MM.1S (cell line): ENCODE results near the gene PHB1.

Source experiments
- DNase-seq: peaks from one replicate; pipeline ENCODE4 v3.0.0-alpha.2; 2015
- H2AFZ ChIP-seq: fragments of 300-600 bp; sonication (generic); 2 replicates; pipeline ENCODE4 v1.6.0; 2016; ENCODE audit warnings: antibody characterized with exemption, low read length
- H3F3A ChIP-seq: fragments of 300-600 bp; sonication (generic); 2 replicates; pipeline ENCODE4 v1.6.1; 2016; ENCODE audit warnings: mild to moderate bottlenecking, antibody characterized with exemption, low read length, moderate library complexity, mixed read lengths; ENCODE audit not compliant: insufficient read depth
- H3K27ac ChIP-seq: fragments of 300-600 bp; sonication (generic); 2 replicates; pipeline ENCODE4 v1.5.1; 2016; ENCODE audit warnings: mild to moderate bottlenecking, low read length
- H3K27me3 ChIP-seq: fragments of 300-600 bp; sonication (generic); replicated peaks from 2 replicates; pipeline ENCODE4 v1.6.0; 2016; ENCODE audit warnings: low read length; ENCODE audit not compliant: insufficient read depth
- H3K36me3 ChIP-seq: fragments of 300-600 bp; sonication (generic); replicated peaks from 2 replicates; pipeline ENCODE4 v1.6.1; 2016; ENCODE audit warnings: mild to moderate bottlenecking, low read length, mixed read lengths; ENCODE audit not compliant: insufficient read depth
- H3K4me1 ChIP-seq: fragments of 300-600 bp; sonication (generic); 2 replicates; pipeline ENCODE4 v1.6.1; 2016; ENCODE audit warnings: low read length, mixed read lengths
- H3K4me2 ChIP-seq: fragments of 300-600 bp; sonication (generic); 2 replicates; pipeline ENCODE4 v1.6.0; 2016; ENCODE audit warnings: low read depth, low read length
- H3K4me3 ChIP-seq: fragments of 300-600 bp; sonication (generic); 2 replicates; pipeline ENCODE4 v1.5.1; 2016; ENCODE audit warnings: low read length, mixed read lengths
- H3K79me2 ChIP-seq: fragments of 300-600 bp; sonication (generic); 2 replicates; pipeline ENCODE4 v1.6.1; 2016; ENCODE audit warnings: mixed run types, low read length, mixed read lengths
- H3K9ac ChIP-seq: fragments of 300-600 bp; sonication (generic); 2 replicates; pipeline ENCODE4 v1.6.1; 2016; ENCODE audit warnings: low read length, mixed read lengths
- H3K9me2 ChIP-seq: fragments of 300-600 bp; sonication (generic); replicated peaks from 2 replicates; pipeline ENCODE4 v1.6.1; 2016; ENCODE audit warnings: mild to moderate bottlenecking, low read length, mixed read lengths; ENCODE audit not compliant: insufficient read depth
- H3K9me3 ChIP-seq: fragments of 300-600 bp; sonication (generic); replicated peaks from 2 replicates; pipeline ENCODE4 v1.6.1; 2016; ENCODE audit warnings: mild to moderate bottlenecking, low read length, mixed read lengths; ENCODE audit not compliant: insufficient read depth
- H4K20me1 ChIP-seq: fragments of 300-600 bp; sonication (generic); 2 replicates; pipeline ENCODE4 v1.6.1; 2016; ENCODE audit warnings: mild to moderate bottlenecking, low read length, moderate library complexity, mixed read lengths; ENCODE audit not compliant: insufficient read depth
- CTCF ChIP-seq: fragments of 300-600 bp; sonication (generic); IDR thresholded peaks from 2 replicates; pipeline ENCODE4 v1.5.1; 2016; ENCODE audit warnings: antibody characterized with exemption, low read length, mixed read lengths
- EZH2 ChIP-seq: fragments of 300-600 bp; sonication (generic); optimal IDR thresholded peaks from 2 replicates; pipeline ENCODE3; 2017; ENCODE audit warnings: low read depth, mild to moderate bottlenecking, antibody characterized with exemption, low read length, mixed read lengths
- EZH2phosphoT487 ChIP-seq: fragments of 300-600 bp; sonication (generic); IDR thresholded peaks from 2 replicates; pipeline ENCODE4 v1.6.1; 2018; ENCODE audit warnings: antibody characterized with exemption, low read length

PHB1 gene

DNA sequence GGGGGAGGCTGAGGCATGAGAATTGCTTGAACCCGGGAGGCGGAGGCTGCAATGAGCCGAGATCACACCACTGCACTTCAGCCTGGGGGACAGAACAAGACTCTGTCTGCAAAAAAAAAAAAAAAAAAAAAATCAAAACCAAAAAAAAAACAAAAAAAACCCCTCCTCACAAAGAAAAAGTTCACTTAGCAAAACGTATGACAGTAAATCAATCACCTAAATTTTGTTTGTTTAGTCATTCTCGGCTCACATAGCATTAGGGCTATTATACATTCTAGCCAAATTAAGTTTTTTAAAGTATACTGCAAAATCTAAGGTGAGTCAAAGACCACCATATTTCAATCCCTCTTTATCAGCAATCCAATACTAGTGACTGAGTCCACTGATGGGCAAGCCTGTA, 58.4 kb downstream of the PHB1 start:
- Histone ChIP-seq H3K9ac (no peak overlapping the region), H4K20me1 (no peaks in the 10 kb centered on the region; the same call in 1 of the 2 replicates), H3K27me3 (no peaks in the 10 kb centered on the region), H3K36me3 (no peaks in the 10 kb centered on the region), H3K4me2 (no peak overlapping the region), H3K9me2 (no peaks in the 10 kb centered on the region), H3K4me3 (no peak overlapping the region), H2AFZ (no peak overlapping the region), H3F3A (peaks cover 38% of the 10 kb centered on the region), H3K79me2 (peaks cover 96% of the 10 kb centered on the region), H3K4me1 (peaks cover 21% of the 10 kb centered on the region), H3K27ac (no peak overlapping the region), H3K9me3 (no peaks in the 10 kb centered on the region)
- no peak for DNase-seq
- TF ChIP-seq EZH2phosphoT487 (no peak), EZH2 (no peak), CTCF (no peak)
